AG04450 (cell line): Measurements from ENCODE around the gene GRM6. TPM values are rescaled to one million over a fixed set of nuclear protein-coding genes. Genes with fewer than 3 reads are reported as not detected.

Source experiments
- CTCF ChIA-PET: fragments of 300-600, 350-600 bp; formaldehyde crosslinking; extraction: SDS; loops from one replicate; lab custom pipeline; 2022; ENCODE audit warnings: antibody characterized with exemption, inconsistent platforms; lab: Charles Lee
- POLR2A ChIA-PET: fragments of 350-600 bp; formaldehyde crosslinking; extraction: SDS; loops from one replicate; lab custom pipeline; 2021; ENCODE audit warnings: antibody characterized with exemption, inconsistent platforms; lab: Yijun Ruan, JAX
- DNase-seq: peaks from one replicate; pipeline ENCODE4 v3.0.0-alpha.2; 2011; ENCODE audit warnings: low read depth, low spot score
- H3K27ac ChIP-seq: one replicate; pipeline ENCODE4 v1.5.1; 2012; ENCODE audit warnings: low read depth, low read length, control low read depth
- H3K27me3 ChIP-seq: one replicate; pipeline ENCODE4 v1.6.0; 2012; ENCODE audit warnings: low read length; ENCODE audit not compliant: control insufficient read depth, insufficient read depth
- H3K4me3 ChIP-seq: 2 replicates; pipeline ENCODE4 v1.5.1; 2011; ENCODE audit warnings: mild to moderate bottlenecking, low read depth, low read length, control low read depth
- H3K9me3 ChIP-seq: 2 replicates; pipeline ENCODE4 v1.5.1; 2012; ENCODE audit warnings: low read length; ENCODE audit not compliant: control insufficient read depth, insufficient read depth
- CTCF ChIP-seq: IDR thresholded peaks from 2 replicates; pipeline ENCODE4 v1.5.1; 2011; ENCODE audit warnings: low read depth, low read length, control low read depth, inconsistent platforms
- polyA plus RNA-seq: library from polyadenylated mRNA; depleted of rRNA; stranded (reverse); fragments of >200 nt; gene quantifications from 2 replicates; pipeline ENCODE4 v1.2.3, GENCODE V29; 2011

GRM6 gene
- polyA plus RNA-seq, 1 experiment, result not detected

GRCh38 chr5:178991190-178992145 lies 3.7 kb downstream of the GRM6 start:
- Histone ChIP-seq H3K4me3 (no peak overlapping the region), H3K9me3 (peaks cover 92% of the 10 kb centered on the region), H3K27ac (no peak overlapping the region), H3K27me3 (no peaks in the 10 kb centered on the region)
- ChIA-PET CTCF (no interaction called here), POLR2A (no interaction called here)
- TF ChIP-seq CTCF, result no peak
- no peak for DNase-seq

GRCh38 chr5:178990491-178990890 lies 4.6 kb downstream of the GRM6 start:
- Histone ChIP-seq H3K27me3 (no peaks in the 10 kb centered on the region), H3K4me3 (no peak overlapping the region), H3K27ac (no peak overlapping the region), H3K9me3 (peaks cover 92% of the 10 kb centered on the region)
- ChIA-PET CTCF (no interaction called here), POLR2A (interaction anchor here (0.5 kb wide), 1 partner anchor 84 kb away, joined by 5 read pairs; no protein-coding TSS in a partner anchor)
- TF ChIP-seq CTCF, result no peak
- DNase-seq, result no peak

GRCh38 chr5:178989311-178989710 lies 5.8 kb downstream of the GRM6 start:
- Histone ChIP-seq H3K27me3 (no peaks in the 10 kb centered on the region), H3K27ac (no peak overlapping the region), H3K9me3 (peaks cover 97% of the 10 kb centered on the region), H3K4me3 (no peak overlapping the region)
- POLR2A ChIA-PET, result no interaction called here
- CTCF ChIA-PET, result no interaction called here
- DNase-seq, result no peak
- no peak for TF ChIP-seq CTCF

GRCh38 chr5:178988436-178989220 lies 6.5 kb downstream of the GRM6 start:
- H3K4me3 ChIP-seq, result no peak overlapping the region
- ChIA-PET CTCF (no interaction called here), POLR2A (no interaction called here)
- H3K9me3 ChIP-seq, result peaks cover 97% of the 10 kb centered on the region
- no peak overlapping the region for H3K27ac ChIP-seq
- no peak for TF ChIP-seq CTCF
- DNase-seq, result no peak
- H3K27me3 ChIP-seq, result no peaks in the 10 kb centered on the region
